Motor neuron (in vitro differentiated cells): ENCODE data around the gene KCNK3. TPM values are rescaled to one million over a fixed set of nuclear protein-coding genes. Genes with fewer than 3 reads are reported as not detected.

Experiments used
- ATAC-seq, 8 experiments: fragments of 200-7000 bp; cut with Tn5 transposase; replicated peaks in 6 of 8; 2 replicates each; pipeline ENCODE4 v1.8.0; 2021; ENCODE audit warnings: mild to moderate bottlenecking in 8 of 8, moderate library complexity in 8 of 8
- H3K27ac ChIP-seq, 2 donors: fragments of 250-450 bp; sonication (Bioruptor Pico); 2 replicates each; pipeline ENCODE4 v1.9.0; 2021; ENCODE audit warnings: antibody characterized with exemption in 2 of 2, mild to moderate bottlenecking in 2 of 2, moderate library complexity in 1 of 2
- H3K4me1 ChIP-seq, 2 donors: fragments of 250-450 bp; sonication (Bioruptor Pico); replicated peaks in 1 of 2; 2 replicates each; pipeline ENCODE4 v1.6.1; 2021; ENCODE audit warnings: antibody characterized with exemption in 2 of 2, mild to moderate bottlenecking in 2 of 2, moderate library complexity in 1 of 2
- H3K4me3 ChIP-seq, 5 donors: fragments of 250-450 bp; sonication (Bioruptor Pico); 2 replicates each; pipeline ENCODE4 v1.9.0; 2021; ENCODE audit warnings: antibody characterized with exemption in 5 of 5, mild to moderate bottlenecking in 5 of 5, moderate library complexity in 4 of 5
- WGBS, 10 experiments: fragments of 450-650 bp; shearing (Covaris generic); methylation state at CpG; one replicate each; pipeline ENCODE4 v1.0.0; 2022; 5-methylcytosine and 5-hydroxymethylcytosine counted together
- in situ Hi-C, 9 experiments: fragments of 400-800 bp; cut with MboI; loops; one replicate each; pipeline ENCODE4 v1.15.0; 2021; ENCODE audit warnings: low sequenced_read_pairs in 9 of 9, low pct_unique_long_range_greater_than_20kb in 2 of 9; ENCODE audit not compliant: unreplicated experiment in 9 of 9
- total RNA-seq, 8 experiments: library from RNA; unstranded; fragments of 300-600 nt; gene quantifications; 2 replicates each; pipeline versions ENCODE4 v1.2.3 to v1.2.4, GENCODE V29; 2022

Gene KCNK3
- total RNA-seq, 8 experiments from 2014 or later: 0.13 to 15.5 (median 6.9) TPM

DNA sequence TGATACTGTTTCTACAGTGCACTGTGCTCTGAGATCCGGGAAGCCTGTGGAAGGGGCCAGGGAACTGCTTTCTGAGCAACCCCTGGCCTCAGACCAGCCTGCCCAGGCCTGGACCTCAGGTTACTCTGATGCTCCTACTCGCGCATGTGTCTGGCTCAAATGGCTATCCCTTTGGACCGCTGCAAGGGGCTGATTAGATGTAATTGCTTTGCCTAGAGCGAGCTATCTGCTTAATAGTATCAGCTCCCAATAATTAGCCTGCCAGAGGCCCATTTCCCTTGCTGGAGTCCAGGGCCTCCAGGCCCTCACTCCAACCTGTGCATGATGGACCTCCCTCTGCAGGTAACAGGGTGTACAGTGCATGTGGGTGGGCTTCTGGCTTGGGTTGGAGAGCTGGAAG, 7.2 kb upstream of the KCNK3 start:
- H3K4me3 ChIP-seq: peak overlapping the region in 2 of 5 donors; percentile 8 to 25
- H3K4me1 ChIP-seq: peaks cover 34 to 57% of the 10 kb centered on the region in 2 donors
- ATAC-seq: no peak
- in situ Hi-C loops: no loop called here
- WGBS, 10 experiments: 0 to 100% (median 93%) methylated on average over 1 to 3 of the region's 5 CpGs; no CpG with 5 or more reads in 5 of the 10 experiments
- H3K27ac ChIP-seq: peak overlapping the region; percentile 72 to 88

- in situ Hi-C loops: no loop called here
- H3K4me1 ChIP-seq: peaks cover 34 to 54% of the 10 kb centered on the region in 2 donors
- H3K27ac ChIP-seq: peak overlapping the region; percentile 72 to 88
- H3K4me3 ChIP-seq: peak overlapping the region in 2 of 5 donors; percentile 8 to 25
- 0 to 28% (median 12%) methylated on average over 1 to 7 of the region's 16 CpGs; no CpG with 5 or more reads in 2 of the 10 experiments for WGBS, 10 experiments
- ATAC-seq: peak in 6 of 8 experiments; percentile 26 to 89 (median 88)
These were observed 6.3 kb upstream of the KCNK3 start for GRCh38 chr2:26685989-26686839.

DNA sequence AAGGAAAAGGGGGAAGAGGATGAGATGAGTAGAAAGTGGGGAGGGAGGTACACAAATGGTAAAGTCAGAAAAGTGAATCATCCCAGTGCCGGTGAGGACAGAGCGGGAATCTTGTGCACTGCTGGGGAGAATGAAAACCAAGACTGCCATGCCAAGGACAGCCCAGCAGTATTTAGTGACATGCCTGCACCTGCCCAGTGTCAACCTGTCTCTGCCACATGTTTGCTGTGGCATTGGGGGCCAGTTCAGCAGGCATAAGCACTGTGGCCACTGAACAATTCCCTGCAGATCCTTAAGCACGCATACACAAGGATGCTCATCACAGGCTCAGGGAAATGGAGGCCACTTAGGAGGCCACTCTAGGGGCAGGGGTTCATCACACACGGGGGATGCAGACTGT, 5.2 kb upstream of the KCNK3 start:
- in situ Hi-C loops: no loop called here
- peaks cover 39 to 45% of the 10 kb centered on the region in 2 donors for H3K4me1 ChIP-seq
- peak overlapping the region; percentile 72 to 88 for H3K27ac ChIP-seq
- no peak for ATAC-seq
- H3K4me3 ChIP-seq: no peak overlapping the region
- 0 to 90% (median 72%) methylated on average over 2 to 4 of the region's 4 CpGs; no CpG with 5 or more reads in 3 of the 10 experiments for WGBS, 10 experiments

GRCh38 chr2:26687801-26688200, 4.7 kb upstream of the KCNK3 start:
- ATAC-seq: no peak
- WGBS, 10 experiments: 21 to 74% methylated on average over 3 of the region's 5 CpGs; no CpG with 5 or more reads in 8 of the 10 experiments
- H3K27ac ChIP-seq: peak overlapping the region; percentile 72 to 88

DNA sequence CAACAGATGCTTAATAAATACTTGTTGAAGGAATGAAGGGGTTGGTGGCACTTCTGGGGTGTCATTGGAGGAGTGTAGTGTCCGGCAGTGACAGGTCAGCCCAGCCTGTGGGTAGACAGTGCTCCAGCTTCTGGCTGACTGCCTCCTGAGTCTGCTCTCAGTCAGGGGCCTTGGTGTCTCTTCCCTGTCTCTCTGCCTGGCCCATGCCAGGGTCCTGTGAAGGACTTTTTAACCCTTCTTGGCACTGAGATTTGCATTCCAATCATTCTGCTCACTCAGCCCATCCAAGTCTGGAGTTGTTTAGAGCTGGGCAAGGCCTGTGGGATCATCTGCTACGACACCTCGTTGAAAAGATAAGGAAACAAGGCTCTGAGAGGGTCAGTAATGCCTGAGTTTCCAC, 1.4 kb upstream of the KCNK3 start:
- in situ Hi-C loops: no loop called here
- WGBS, 10 experiments: 0 to 83% (median 48%) methylated on average over 1 to 3 of the region's 3 CpGs; no CpG with 5 or more reads in 7 of the 10 experiments
- Histone ChIP-seq H3K27ac (no peak overlapping the region), H3K4me1 (peaks cover 39 to 41% of the 10 kb centered on the region in 2 donors), H3K4me3 (no peak overlapping the region)
- ATAC-seq: no peak

More at GRCh38 chr2:26687801-26688200, 4.7 kb upstream of the KCNK3 start:
- Histone ChIP-seq H3K4me1 (peaks cover 39 to 45% of the 10 kb centered on the region in 2 donors), H3K4me3 (no peak overlapping the region)
- in situ Hi-C loops: no loop called here

- ATAC-seq: peak in 6 of 8 experiments; percentile 0 to 13 (median 4)
- in situ Hi-C loops: no loop called here
- peaks cover 33 to 38% of the 10 kb centered on the region in 2 donors for H3K4me1 ChIP-seq
- H3K27ac ChIP-seq: peak overlapping the region in 1 of 2 donors; percentile 39
- 21 to 60% (median 60%) methylated on average over 1 to 2 of the region's 6 CpGs; no CpG with 5 or more reads in 7 of the 10 experiments for WGBS, 10 experiments
- H3K4me3 ChIP-seq: peak overlapping the region in 4 of 5 donors; percentile 40 to 61 (median 54)
These were observed 642 bp upstream of the KCNK3 start for GRCh38 chr2:26691881-26692278.

- peak; percentile 54 to 76 (median 64) for ATAC-seq
- H3K4me1 ChIP-seq: peaks cover 20 to 25% of the 10 kb centered on the region in 2 donors
- peak overlapping the region; percentile 40 to 61 (median 47) for H3K4me3 ChIP-seq
- 0 to 5% (median 0%) methylated on average over 2 to 20 of the region's 83 CpGs; no CpG with 5 or more reads in 6 of the 10 experiments for WGBS, 10 experiments
- peak overlapping the region; percentile 75 to 76 for H3K27ac ChIP-seq
- in situ Hi-C loops: no loop called here
These were observed 651 bp downstream of the KCNK3 start for GRCh38 chr2:26692897-26693849.

DNA sequence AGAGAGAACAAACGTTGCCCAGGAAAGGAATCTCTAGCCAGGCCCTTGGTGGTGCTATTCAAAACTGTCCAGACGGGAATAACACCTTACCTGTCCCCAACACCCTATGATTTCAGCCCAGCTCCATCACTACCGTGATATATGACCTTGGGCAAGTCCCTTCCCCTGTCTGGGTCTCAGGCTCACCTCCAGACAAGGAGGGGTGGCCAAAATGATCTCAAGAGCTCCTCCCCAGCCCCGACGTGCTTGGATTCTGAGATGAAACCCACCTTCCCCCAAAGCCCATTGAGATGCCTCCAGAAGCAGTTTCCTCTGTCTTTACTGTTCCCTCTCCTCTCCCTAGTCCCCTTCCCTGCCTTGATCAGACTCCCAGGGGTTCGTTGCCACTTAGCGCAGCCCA, 1.5 kb downstream of the KCNK3 start:
- no peak for ATAC-seq
- Histone ChIP-seq H3K27ac (no peak overlapping the region), H3K4me1 (peaks cover 19 to 21% of the 10 kb centered on the region in 2 donors), H3K4me3 (peak overlapping the region; percentile 40 to 61 (median 47))
- WGBS, 10 experiments: 0 to 43% (median 17%) methylated on average over 1 to 3 of the region's 7 CpGs; no CpG with 5 or more reads in 7 of the 10 experiments
- in situ Hi-C loops: no loop called here

DNA sequence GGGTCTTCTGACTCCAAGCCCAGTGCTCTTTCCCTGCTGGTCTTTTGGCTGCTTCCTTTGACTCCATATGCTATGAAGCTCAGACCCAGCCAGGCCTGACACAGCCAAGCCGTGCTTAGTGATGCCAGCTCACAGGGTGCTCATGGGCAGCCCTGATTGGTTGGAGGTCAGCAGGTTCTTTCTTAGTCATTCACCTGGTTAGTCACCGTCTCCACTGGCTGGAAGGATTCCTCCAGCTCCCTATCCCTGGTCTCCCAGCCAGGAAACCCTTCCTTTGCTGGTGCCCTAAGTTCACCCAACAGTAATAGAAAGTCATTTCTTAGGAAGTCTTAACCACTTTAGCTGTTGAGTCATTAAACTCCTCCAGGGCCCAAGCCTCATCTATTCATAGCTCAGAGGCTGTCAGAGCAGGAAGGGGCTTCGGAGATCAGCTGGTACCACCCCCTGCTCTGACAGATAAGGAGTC, 3.9 kb downstream of the KCNK3 start:
- peak in 5 of 8 experiments; percentile 14 to 65 (median 42) for ATAC-seq
- Histone ChIP-seq H3K4me1 (peaks cover 25 to 30% of the 10 kb centered on the region in 2 donors), H3K27ac (no peak overlapping the region), H3K4me3 (no peak overlapping the region)
- WGBS, 10 experiments: 0 to 67% (median 40%) methylated on average over 1 to 3 of the region's 3 CpGs; no CpG with 5 or more reads in 5 of the 10 experiments
- in situ Hi-C loops: no loop called here

- WGBS, 10 experiments: 20 to 100% (median 93%) methylated on average over 1 to 5 of the region's 10 CpGs; no CpG with 5 or more reads in 5 of the 10 experiments
- in situ Hi-C loops: no loop called here
- Histone ChIP-seq H3K4me1 (peaks cover 25% of the 10 kb centered on the region in 2 donors), H3K4me3 (no peak overlapping the region), H3K27ac (no peak overlapping the region)
- ATAC-seq: no peak
These were observed 4.9 kb downstream of the KCNK3 start for GRCh38 chr2:26697425-26697824.

- in situ Hi-C loops: no loop called here
- peaks cover 17% of the 10 kb centered on the region in 2 donors for H3K4me1 ChIP-seq
- WGBS, 10 experiments: 32 to 84% (median 60%) methylated on average over 1 to 6 of the region's 6 CpGs; no CpG with 5 or more reads in 1 of the 10 experiments
- ATAC-seq: no peak
- no peak overlapping the region for H3K27ac ChIP-seq
- H3K4me3 ChIP-seq: no peak overlapping the region
These were observed 6.8 kb downstream of the KCNK3 start for GRCh38 chr2:26699295-26699694.

GRCh38 chr2:26700078-26700477, 7.6 kb downstream of the KCNK3 start:
- peak in 5 of 8 experiments; percentile 43 to 56 (median 49) for ATAC-seq
- H3K4me1 ChIP-seq: peaks cover 9 to 11% of the 10 kb centered on the region in 2 donors
- H3K27ac ChIP-seq: peak overlapping the region in 1 of 2 donors; percentile 77
- in situ Hi-C loops: no loop called here
- no peak overlapping the region for H3K4me3 ChIP-seq
- 45 to 83% (median 67%) methylated on average over 1 to 4 of the region's 4 CpGs; no CpG with 5 or more reads in 6 of the 10 experiments for whole genome bisulfite sequencing, 10 experiments
